ENCODE data around the gene EIF2S3B.

Gene EIF2S3B

GRCh38 chr12:10528174-10528953, 22.7 kb downstream of the EIF2S3B start:
- DNase-seq: no peak
- TF ChIP-seq GATA1 (IDR thresholded peaks at IDR 0.05; ENCODE audit: low read depth, low read length) (no peak), POLR2A (IDR thresholded peaks at IDR 0.05; ENCODE audit: low read length) (no peak)

- no peak for DNase-seq
- no peak for TF ChIP-seq POLR2A (IDR thresholded peaks at IDR 0.05; ENCODE audit: low read length)
- no peak for TF ChIP-seq GATA1 (IDR thresholded peaks at IDR 0.05; ENCODE audit: low read depth, low read length)
Measured at GRCh38 chr12:10529603-10530002, 23.9 kb downstream of the EIF2S3B start.

GRCh38 chr12:10537721-10538120, 32.0 kb downstream of the EIF2S3B start:
- TF ChIP-seq GATA1 (IDR thresholded peaks at IDR 0.05; ENCODE audit: low read depth, low read length) (no peak), POLR2A (IDR thresholded peaks at IDR 0.05; ENCODE audit: low read length) (no peak)
- DNase-seq: no peak

GRCh38 chr12:10540776-10541205, 35.1 kb downstream of the EIF2S3B start:
- TF ChIP-seq POLR2A (IDR thresholded peaks at IDR 0.05; ENCODE audit: low read length) (no peak), GATA1 (IDR thresholded peaks at IDR 0.05; ENCODE audit: low read depth, low read length) (no peak)
- DNase-seq: no peak

GRCh38 chr12:10543499-10543898, 37.8 kb downstream of the EIF2S3B start:
- TF ChIP-seq POLR2A (IDR thresholded peaks at IDR 0.05; ENCODE audit: low read length): no peak
- no peak for TF ChIP-seq GATA1 (IDR thresholded peaks at IDR 0.05; ENCODE audit: low read depth, low read length)
- no peak for DNase-seq

GRCh38 chr12:10551375-10551774, 45.7 kb downstream of the EIF2S3B start:
- TF ChIP-seq POLR2A (IDR thresholded peaks at IDR 0.05; ENCODE audit: low read length): no peak
- no peak for TF ChIP-seq GATA1 (IDR thresholded peaks at IDR 0.05; ENCODE audit: low read depth, low read length)
- no peak for DNase-seq

- TF ChIP-seq POLR2A (IDR thresholded peaks at IDR 0.05; ENCODE audit: low read length) (no peak), GATA1 (IDR thresholded peaks at IDR 0.05; ENCODE audit: low read depth, low read length) (no peak)
- no peak for DNase-seq
Measured at GRCh38 chr12:10553148-10553547, 47.5 kb downstream of the EIF2S3B start.

GRCh38 chr12:10554228-10554755, 48.6 kb downstream of the EIF2S3B start:
- TF ChIP-seq GATA1 (IDR thresholded peaks at IDR 0.05; ENCODE audit: low read depth, low read length) (no peak), POLR2A (IDR thresholded peaks at IDR 0.05; ENCODE audit: low read length) (no peak)
- no peak for DNase-seq

- no peak for DNase-seq
- no peak for TF ChIP-seq GATA1 (IDR thresholded peaks at IDR 0.05; ENCODE audit: low read depth, low read length)
- TF ChIP-seq POLR2A (IDR thresholded peaks at IDR 0.05; ENCODE audit: low read length): no peak
Measured at GRCh38 chr12:10554756-10555481, 49.2 kb downstream of the EIF2S3B start.

- TF ChIP-seq GATA1 (IDR thresholded peaks at IDR 0.05; ENCODE audit: low read depth, low read length): no peak
- no peak for TF ChIP-seq POLR2A (IDR thresholded peaks at IDR 0.05; ENCODE audit: low read length)
- DNase-seq: no peak
Measured at GRCh38 chr12:10557329-10557728, 51.6 kb downstream of the EIF2S3B start.

GRCh38 chr12:10557766-10558165, 52.1 kb downstream of the EIF2S3B start:
- no peak for TF ChIP-seq GATA1 (IDR thresholded peaks at IDR 0.05; ENCODE audit: low read depth, low read length)
- no peak for TF ChIP-seq POLR2A (IDR thresholded peaks at IDR 0.05; ENCODE audit: low read length)
- DNase-seq: no peak
